Embryonic facial prominence (tissue), 1 donor: Measurements from ENCODE around the gene SETD6.

Experiments
- DNase-seq: peaks from one replicate; pipeline ENCODE4 v3.0.0-alpha.2; 2016; ENCODE audit errors: extremely low spot score

SETD6 gene

DNA sequence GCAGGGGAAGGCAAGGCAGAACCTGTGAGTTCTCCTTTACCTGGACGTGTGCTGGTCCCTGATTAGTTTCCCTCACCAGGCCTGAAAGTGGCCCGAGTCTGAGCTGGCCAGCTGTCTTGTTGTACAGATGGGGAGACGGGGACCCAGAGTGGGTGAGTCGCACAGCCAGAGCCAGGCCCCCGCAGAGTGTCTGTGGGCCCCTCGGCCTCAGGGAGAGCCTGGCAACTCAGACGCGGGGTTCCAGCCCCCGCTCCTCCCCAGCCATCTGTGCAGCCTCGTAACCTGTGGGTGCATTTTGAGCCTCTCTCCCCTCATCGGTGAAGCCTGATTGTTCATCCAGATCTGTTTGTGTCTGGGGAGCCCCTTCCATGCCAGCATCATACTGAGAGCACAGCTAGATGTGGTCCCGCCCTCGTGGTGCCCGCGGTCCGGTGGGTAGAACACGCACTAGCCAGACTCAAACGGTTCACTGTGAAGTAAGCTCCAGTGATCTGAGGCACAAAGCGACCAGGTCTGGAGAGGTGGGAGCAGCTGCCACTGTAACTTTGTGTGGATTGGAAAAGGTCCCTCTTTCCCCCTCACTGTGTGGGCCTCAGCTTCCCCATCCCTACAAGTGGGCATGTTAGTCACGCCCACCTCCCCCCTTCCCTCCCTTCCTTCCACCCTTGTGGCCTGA lies 21.4 kb upstream of the SETD6 start:
- DNase-seq: no peak

GRCh38 chr16:58494981-58495520 lies 20.3 kb upstream of the SETD6 start:
- peak; percentile 87 for DNase-seq

GRCh38 chr16:58495521-58496331 lies 19.6 kb upstream of the SETD6 start:
- DNase-seq: no peak

DNA sequence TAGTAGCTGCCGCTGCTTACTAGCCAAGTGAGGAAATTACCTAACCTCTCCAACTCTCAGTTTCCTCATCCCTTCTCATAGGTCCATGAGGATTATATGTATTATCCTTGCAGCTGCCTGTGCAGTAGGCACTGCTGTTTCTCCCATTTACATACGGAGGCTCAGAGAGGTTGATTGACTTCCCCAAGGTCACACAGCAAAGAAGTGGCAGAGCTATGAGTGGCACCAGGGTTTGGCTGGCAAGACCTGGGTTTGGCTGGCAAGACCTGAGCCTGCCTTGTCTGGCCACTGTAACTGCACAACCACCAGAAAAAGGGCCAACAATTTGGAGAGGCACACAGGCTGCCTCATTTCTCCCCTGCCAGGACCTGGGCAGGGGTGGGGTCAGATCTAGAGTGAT lies 17.8 kb upstream of the SETD6 start:
- DNase-seq: no peak

GRCh38 chr16:58497935-58498334 lies 17.4 kb upstream of the SETD6 start:
- no peak for DNase-seq

- DNase-seq: no peak
Measured at GRCh38 chr16:58498341-58499091, 16.8 kb upstream of the SETD6 start.

- DNase-seq: no peak
Measured at GRCh38 chr16:58499092-58499511, 16.2 kb upstream of the SETD6 start.

DNA sequence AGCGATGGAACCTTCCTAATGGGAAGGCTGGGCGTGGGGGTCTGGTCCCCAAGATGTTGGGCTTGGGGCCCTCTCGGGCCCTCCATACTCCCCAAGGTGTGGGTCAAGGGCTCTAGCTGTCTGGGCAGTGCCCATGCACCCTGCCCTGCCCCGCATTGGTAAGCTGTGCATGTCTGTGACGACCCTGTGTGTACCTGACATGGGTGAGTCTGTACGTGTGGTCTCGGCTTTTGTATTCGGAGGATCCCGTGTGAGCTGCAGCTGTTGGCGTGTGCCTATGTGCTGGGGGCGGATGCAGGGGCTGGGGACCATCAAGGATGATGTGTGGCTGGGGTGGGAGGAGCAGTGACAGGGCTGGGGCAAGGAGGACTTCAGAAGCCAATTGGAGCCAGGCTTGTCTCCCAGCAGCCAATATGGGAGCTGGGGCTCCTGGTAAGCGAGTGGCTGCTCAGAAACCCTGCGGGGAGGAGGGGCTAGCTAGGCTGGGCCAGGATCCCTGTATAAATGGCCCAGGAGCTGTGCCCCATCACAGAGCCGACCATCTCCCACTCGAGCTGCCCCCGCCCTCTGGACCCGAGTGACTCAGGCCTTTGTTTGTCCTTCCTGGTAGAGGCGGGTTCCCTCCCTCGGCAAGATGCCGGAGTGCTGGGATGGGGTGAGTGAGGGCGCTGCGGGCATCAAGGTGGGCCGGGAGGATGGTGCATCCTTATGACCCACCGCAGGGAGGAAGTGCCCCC lies 15.5 kb upstream of the SETD6 start, which contains the start of gene NDRG4:
NDRG4 (plus strand) TSS at position 529 of the 737 bp plus-strand sequence; CDS start at position 635, 106 bp downstream.
- DNase-seq: peak; percentile 83

GRCh38 chr16:58500430-58501241 lies 14.7 kb upstream of the SETD6 start:
- no peak for DNase-seq

DNA sequence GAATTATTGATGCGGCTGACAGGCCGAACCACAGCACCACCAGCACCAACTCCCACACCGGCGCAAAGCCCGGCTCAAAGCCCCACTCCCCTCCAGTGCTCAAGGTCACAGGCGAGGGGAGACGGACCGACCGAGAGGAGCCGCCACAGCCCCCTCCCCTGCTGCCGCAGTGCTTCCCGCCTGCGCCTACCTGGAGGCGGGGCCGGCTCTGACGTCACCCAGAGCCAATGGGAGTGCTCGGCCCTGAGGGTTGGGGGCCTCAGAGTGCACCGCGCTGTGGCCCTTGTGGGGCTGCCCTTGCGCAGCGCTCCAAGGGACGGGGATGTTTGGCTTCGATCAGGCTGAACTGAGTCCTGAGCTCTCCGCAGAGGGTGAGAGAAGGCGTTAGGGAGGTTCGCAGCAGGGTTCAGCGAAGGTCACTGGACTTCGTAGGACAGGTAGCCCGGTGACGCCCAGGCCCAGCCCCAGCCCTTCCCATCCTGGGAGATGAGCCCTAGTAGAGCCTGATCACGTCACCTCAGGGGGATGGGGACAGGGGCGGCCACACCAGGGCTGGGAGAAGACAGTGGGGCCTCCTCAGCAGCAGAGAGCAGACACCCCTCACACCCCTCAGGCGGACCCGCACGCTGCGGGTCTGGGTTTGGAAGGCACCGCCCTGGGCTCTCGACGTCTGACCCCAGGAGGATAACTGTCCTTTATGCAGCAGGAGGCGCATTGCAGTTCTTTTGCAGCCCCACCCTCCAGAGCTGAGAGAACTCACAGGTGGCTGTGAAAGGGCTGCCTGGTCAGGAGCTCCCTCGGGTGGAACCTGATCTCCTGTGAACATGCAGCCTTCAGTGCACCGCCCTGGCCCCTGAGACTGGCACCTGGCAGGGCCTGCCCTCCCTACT lies 13.8 kb upstream of the SETD6 start:
- peak; percentile 57 for DNase-seq

DNA sequence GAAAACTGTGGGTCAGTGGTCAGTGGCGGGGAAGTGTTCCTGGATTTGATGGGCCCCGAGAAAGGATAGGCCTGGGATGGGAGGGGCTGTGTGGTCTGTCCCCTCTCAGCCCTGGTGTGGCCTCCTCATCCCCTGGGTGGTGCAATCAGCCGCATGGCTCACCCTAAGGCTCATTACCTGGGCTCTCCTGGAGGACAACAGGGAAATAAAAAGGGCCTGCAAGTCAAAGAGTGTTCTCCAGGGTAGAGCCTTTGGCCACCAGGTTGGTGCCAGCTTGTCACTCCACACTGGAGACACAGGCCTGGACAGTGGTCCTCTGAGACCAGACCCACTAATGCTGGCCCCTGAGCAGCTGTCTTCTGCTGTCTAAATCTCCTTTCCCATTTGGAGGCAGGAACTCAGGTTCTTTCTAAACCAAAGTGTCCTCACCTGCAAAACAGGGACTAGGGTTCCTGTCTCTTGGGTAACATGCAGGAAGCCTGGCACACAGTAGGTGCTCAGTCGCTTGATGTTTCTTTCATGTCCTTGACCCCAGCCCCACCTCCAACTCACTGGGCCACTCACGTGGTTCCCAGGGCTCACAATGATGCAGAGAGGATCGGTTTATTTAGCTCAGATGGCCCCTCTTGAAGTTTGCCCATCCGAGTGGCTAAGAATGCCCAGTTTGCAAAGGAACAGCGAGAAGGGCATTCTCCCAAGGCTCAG lies 12.9 kb upstream of the SETD6 start:
- DNase-seq: no peak

DNA sequence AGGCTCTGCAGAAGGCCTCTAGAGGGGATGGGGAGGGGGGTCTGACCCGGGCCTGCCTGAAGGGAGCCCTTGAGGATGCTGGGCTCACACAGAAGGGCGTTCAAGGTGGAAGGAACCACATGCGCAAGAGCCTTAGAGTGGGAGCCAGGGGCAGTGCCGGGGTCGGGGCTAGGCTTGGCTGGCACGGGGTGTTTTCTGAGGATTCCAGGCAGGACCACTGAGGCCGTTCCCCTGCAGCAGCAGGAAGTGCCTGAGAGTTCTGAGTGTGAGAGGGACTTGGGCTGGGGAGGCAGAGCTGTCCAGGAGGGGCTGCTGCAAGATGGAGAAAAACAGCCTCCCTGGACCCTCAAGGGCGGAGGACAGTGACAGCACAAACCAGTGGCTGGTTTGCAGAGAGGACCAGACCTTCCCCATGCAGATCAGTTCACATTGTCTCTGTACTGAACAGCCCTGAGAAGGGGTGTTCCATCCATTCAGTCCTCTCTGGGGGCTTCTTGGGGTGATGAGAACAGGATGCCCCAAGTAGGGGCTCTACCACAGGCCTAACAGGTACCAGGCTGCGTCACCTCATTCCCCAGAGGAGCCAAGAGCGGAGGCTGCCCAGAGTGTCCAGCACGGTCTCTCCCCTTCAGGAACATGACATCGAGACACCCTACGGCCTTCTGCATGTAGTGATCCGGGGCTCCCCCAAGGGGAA lies 12.0 kb upstream of the SETD6 start:
- no peak for DNase-seq

GRCh38 chr16:58503863-58504688 lies 11.2 kb upstream of the SETD6 start:
- no peak for DNase-seq

DNA sequence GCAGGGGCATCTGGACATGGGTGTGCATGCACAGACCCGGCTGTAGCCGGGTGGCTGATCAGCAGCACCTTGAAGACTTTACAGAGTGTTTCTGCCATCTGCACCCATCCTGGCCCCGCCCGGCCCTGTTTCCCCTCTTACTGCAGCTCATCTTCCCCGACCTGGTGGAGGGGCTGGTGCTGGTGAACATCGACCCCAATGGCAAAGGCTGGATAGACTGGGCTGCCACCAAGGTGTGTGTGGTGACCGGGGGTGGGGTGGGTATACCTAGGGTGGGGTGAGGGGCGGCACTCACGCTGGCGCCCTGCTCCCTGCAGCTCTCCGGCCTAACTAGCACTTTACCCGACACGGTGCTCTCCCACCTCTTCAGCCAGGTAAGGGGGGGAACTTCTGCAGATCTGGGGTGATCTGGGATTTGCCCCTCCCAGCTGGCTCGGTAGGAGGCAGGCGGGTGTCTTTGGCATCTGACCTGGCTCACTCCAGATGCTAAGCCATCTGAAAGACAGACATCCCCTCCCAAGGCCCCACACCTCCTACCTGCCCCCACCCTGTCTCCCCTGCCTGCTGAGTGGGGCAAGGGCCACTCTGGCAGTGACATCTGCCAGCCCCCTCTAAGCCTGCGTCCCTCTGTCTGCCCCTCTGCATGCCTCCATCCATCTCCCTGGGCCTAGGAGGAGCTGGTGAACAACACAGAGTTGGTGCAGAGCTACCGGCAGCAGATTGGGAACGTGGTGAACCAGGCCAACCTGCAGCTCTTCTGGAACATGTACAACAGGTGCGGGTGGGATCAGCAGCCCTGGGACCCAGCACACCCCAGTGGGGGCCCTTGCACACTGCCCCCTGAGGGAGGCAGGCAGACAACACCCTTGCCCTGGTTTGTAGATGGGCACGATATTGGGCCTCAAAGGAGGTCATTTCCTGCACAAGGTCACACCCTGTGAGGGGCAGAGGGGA lies 8.8 kb upstream of the SETD6 start:
- DNase-seq: no peak

- DNase-seq: no peak
Measured at GRCh38 chr16:58507195-58507962, 7.9 kb upstream of the SETD6 start.
